GM12873 (cell line): Measurements from ENCODE around the gene ACTL6A.
A peak's percentile ranks its signal among the peaks of the same experiment; 100 is the strongest.

Experiments
- TF ChIP-seq, protein P1 (sequence below): IDR thresholded peaks from 2 replicates; pipeline ENCODE4 v1.5.1; 2012; ENCODE audit warnings: low read depth, mild to moderate bottlenecking, moderate library complexity, low read length, control low read depth; ENCODE audit not compliant: insufficient read depth; ENCODE audit errors: missing control alignments

ACTL6A gene

DNA sequence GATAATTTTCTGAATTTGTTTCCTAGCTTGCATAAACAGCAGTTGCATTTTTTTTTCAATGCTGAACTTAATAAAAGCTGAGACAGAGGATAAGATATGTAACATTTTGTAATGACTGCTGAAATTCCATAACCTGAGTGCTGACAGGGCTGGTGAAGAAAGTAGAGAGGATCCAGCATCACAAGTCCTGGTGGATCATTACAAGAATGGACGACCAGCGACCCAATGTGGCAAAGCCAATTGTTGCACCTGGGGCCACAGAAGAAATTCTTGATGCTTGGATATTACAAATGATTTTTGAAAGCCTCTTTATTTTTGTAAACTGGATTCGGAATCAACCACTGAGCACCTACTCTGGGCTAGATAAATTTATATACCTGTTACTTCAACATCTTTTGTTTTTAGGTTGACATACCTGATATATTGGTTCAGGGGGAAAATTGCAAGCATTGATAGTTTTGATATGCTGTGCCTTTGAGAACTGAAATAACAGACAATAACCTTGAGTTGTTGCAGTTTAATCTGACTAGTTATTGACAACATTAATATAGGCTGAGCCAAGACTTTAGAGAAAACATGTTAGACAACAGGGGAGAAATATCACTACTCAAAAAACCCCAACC lies 3.9 kb upstream of the ACTL6A start:
- TF ChIP-seq, protein P1, sequence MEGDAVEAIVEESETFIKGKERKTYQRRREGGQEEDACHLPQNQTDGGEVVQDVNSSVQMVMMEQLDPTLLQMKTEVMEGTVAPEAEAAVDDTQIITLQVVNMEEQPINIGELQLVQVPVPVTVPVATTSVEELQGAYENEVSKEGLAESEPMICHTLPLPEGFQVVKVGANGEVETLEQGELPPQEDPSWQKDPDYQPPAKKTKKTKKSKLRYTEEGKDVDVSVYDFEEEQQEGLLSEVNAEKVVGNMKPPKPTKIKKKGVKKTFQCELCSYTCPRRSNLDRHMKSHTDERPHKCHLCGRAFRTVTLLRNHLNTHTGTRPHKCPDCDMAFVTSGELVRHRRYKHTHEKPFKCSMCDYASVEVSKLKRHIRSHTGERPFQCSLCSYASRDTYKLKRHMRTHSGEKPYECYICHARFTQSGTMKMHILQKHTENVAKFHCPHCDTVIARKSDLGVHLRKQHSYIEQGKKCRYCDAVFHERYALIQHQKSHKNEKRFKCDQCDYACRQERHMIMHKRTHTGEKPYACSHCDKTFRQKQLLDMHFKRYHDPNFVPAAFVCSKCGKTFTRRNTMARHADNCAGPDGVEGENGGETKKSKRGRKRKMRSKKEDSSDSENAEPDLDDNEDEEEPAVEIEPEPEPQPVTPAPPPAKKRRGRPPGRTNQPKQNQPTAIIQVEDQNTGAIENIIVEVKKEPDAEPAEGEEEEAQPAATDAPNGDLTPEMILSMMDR, result peak; percentile 81

DNA sequence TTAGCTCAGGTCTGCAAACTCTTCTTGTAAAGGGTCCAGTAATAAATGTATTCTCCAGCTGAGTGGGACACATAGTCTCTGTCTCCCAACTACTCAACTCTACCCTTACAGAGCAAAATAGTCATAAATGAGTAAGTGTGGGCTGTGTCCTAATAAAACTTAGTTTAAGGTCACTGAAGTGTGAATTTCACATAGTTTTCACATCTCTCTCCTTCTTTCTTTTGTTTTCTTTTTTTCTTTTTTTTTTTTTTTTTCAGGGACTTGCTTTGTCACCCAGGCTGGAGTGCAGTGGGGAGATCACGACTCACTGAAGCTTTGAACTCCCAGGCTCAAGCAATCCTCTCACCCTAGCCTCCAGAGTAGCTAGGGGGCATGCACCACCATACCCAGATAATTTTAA lies 1.9 kb upstream of the ACTL6A start:
- TF ChIP-seq, protein P1, result no peak

DNA sequence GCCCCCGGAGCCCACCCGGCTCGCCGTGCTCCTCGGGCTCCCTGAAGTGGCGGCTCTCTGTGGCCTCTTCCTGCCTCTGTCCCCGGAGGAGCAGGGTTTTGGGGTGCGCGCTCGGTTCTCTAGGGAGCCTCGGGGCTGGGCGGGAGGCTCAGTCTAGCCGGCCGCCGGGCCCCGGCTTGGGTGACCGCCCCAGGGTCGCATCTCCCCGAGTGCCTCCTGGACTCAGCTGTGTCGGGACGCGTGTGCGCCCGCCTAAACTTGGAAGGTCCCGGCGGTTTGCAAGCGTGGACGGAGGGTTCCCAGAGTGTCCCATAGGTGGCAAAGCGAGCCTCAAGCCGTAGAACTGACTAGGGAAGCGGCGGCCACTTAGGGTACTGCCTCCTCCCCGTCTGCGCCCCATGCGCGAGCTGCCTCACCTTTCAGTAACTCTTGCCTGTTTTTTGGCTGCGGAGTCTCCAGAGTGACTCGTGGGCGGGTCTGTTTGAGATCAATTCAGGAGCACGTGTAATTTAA lies 601 bp downstream of the ACTL6A start:
- TF ChIP-seq, protein P1, result peak; percentile 71

DNA sequence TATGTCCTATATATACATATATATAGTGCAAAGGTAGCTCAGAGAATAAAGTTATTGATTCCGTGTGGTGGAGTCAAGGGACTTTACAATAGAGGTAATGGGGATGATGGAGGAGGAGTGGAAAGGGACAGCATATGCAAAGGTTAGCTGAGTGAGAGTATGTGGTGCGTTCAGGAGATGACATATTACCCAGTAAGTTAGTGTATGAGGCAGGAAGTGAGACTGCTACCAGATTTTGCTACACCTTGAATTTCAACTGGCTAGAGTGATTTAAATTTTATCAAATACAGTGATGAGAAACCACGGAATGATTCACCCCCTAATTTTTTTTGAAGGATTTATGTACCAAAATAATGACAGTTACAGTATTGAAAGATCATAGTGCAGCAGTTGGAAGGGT lies 2.8 kb downstream of the ACTL6A start:
- TF ChIP-seq, protein P1, result no peak

DNA sequence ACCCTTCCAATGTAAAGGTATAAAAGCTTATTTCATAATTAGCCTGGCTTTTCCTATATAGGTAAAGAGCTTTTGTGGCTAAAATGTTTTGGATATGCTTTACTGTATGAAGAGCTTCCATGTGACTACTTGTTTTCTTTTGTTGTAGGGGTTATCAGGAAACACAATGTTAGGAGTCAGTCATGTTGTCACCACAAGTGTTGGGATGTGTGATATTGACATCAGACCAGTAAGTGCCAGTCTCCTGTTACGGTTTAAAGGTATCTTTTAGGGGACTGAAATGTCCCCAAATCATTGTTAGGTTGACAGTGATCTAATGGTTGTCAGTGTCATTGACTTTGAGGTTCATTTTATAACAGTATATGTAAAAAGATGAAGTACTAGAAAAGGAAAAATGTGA lies 18.3 kb downstream of the ACTL6A start:
- TF ChIP-seq, protein P1, result no peak

DNA sequence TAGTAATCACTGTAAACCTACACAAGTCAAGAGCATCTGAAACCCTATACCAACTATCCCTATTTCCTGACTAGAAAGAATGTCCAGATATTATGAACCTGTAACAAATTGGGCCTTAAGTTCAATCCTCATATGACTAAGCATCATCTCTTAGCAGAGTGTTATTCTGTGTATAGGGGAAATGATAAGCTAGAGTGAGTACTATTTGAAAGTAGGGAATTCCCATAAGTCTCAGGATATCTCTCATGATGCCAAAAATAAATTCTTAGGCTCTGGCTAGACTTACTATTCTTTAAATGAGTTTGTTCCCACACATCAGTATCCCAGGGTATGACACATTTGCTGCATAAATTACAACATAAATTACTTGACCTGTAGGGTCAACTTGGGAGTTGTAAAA lies 26.4 kb downstream of the ACTL6A start:
- TF ChIP-seq, protein P1, result no peak

DNA sequence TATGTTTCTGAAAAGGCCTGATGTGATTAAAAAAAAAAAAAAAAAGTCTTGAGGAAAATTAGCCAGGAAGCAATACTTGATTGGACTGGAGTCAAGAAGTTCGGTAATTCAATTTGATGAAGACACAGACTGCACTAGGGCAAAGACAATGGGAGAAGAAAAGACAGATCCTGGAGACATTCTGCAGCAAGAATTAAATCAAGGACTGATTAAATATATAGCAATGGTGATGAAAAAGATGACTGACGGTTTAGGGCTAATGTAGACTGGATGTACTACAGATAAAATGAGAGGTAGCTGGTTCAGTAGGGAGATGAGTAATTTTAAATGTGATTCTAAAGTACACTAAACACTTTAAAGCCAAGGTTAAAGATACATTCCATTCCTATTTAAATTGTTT lies 27.9 kb downstream of the ACTL6A start:
- TF ChIP-seq, protein P1, result no peak
